H1 (cell line): ENCODE data around the gene GPATCH11. TPM values are rescaled to one million over a fixed set of nuclear protein-coding genes. Genes with fewer than 3 reads are reported as not detected.

Source experiments
- CTCF ChIA-PET: fragments of 300-600 bp; sonication (Branson Sonifier 250); formaldehyde crosslinking; loops from one replicate; lab custom pipeline; 2021; ENCODE audit not compliant: partially characterized antibody; lab: Charles Lee
- POLR2A ChIA-PET: fragments of 300-600 bp; sonication (Branson Sonifier 250); formaldehyde crosslinking; loops from one replicate; lab custom pipeline; 2021; ENCODE audit warnings: inconsistent platforms; ENCODE audit not compliant: partially characterized antibody; lab: Charles Lee
- DNase-seq, 2 experiments: peaks; one replicate each; pipeline versions ENCODE4 v3.0.0 to v3.0.0-alpha.2; 2010 to 2022; ENCODE audit warnings: low spot score in 2 of 2, low read depth in 1 of 2, mixed read lengths in 1 of 2
- FAIRE-seq: peaks from 2 replicates; lab custom pipeline; 2011; peaks lifted over from hg19 to GRCh38; lab: Jason Lieb, UNC
- H2AFZ ChIP-seq: 2 replicates; pipeline ENCODE4 v1.8.1; 2012; ENCODE audit warnings: low read length, inconsistent platforms
- H2AK5ac ChIP-seq: 2 replicates; pipeline ENCODE4 v1.6.1; 2013; ENCODE audit warnings: low read depth, low read length
- H2BK120ac ChIP-seq: replicated peaks from 2 replicates; pipeline ENCODE3; 2013; ENCODE audit warnings: low read depth, low read length, inconsistent platforms
- H2BK12ac ChIP-seq: 2 replicates; pipeline ENCODE4 v1.6.1; 2013; ENCODE audit warnings: low read depth, low read length
- H2BK15ac ChIP-seq: 2 replicates; pipeline ENCODE4 v1.6.1; 2013; ENCODE audit warnings: low read length
- H2BK20ac ChIP-seq: 2 replicates; pipeline ENCODE4 v1.6.1; 2013; ENCODE audit warnings: low read length
- H2BK5ac ChIP-seq: 2 replicates; pipeline ENCODE4 v1.6.1; 2013; ENCODE audit warnings: low read depth, low read length
- H3K14ac ChIP-seq: 2 replicates; pipeline ENCODE4 v1.6.1; 2013; ENCODE audit warnings: inconsistent platforms; ENCODE audit not compliant: insufficient read length
- H3K18ac ChIP-seq: 2 replicates; pipeline ENCODE4 v1.6.1; 2013; ENCODE audit warnings: low read length; ENCODE audit errors: extremely low read depth
- H3K23ac ChIP-seq: 2 replicates; pipeline ENCODE4 v1.6.1; 2013; ENCODE audit warnings: inconsistent platforms; ENCODE audit not compliant: insufficient read length
- H3K23me2 ChIP-seq: 2 replicates; pipeline ENCODE4 v1.6.1; 2013; ENCODE audit warnings: low read depth, low read length
- H3K27ac ChIP-seq: 2 replicates; pipeline ENCODE4 v1.6.1; 2011; ENCODE audit warnings: low read depth, low read length, inconsistent platforms
- H3K27me3 ChIP-seq, 4 experiments: replicated peaks in 1 of 4; 1 replicate in 1 of 4; 2 replicates in 3 of 4; pipeline versions ENCODE4 v1.6.1 to v1.8.1; 2011 to 2013; ENCODE audit warnings: low read length in 3 of 4, mild to moderate bottlenecking in 3 of 4, inconsistent platforms in 2 of 4, mixed read lengths in 2 of 4, moderate library complexity in 1 of 4; ENCODE audit not compliant: control insufficient read depth in 3 of 4, insufficient read depth in 3 of 4; ENCODE audit errors: extremely low read depth in 1 of 4
- H3K36me3 ChIP-seq, 4 experiments: 2 replicates each; pipeline versions ENCODE4 v1.6.1 to v1.8.1; 2011 to 2013; ENCODE audit warnings: mild to moderate bottlenecking in 4 of 4, low read length in 3 of 4, moderate library complexity in 2 of 4, control low read depth in 1 of 4, inconsistent platforms in 1 of 4; ENCODE audit not compliant: insufficient read depth in 4 of 4, control insufficient read depth in 2 of 4
- H3K4ac ChIP-seq: replicated peaks from 2 replicates; pipeline ENCODE3; 2013; ENCODE audit warnings: low read length, low read depth, mixed read lengths, inconsistent platforms; ENCODE audit not compliant: insufficient read length
- H3K4me1 ChIP-seq, 4 experiments: replicated peaks in 1 of 4; 1 replicate in 1 of 4; 2 replicates in 3 of 4; pipeline versions ENCODE4 v1.6.1 to v1.8.1; 2011 to 2013; ENCODE audit warnings: low read length in 3 of 4, inconsistent platforms in 2 of 4, mixed read lengths in 1 of 4; ENCODE audit not compliant: insufficient read depth in 4 of 4, control insufficient read depth in 3 of 4
- H3K4me2 ChIP-seq, 2 experiments: 2 replicates each; pipeline versions ENCODE4 v1.6.1 to v1.8.1; 2011 to 2013; ENCODE audit warnings: low read depth in 2 of 2, low read length in 2 of 2, control low read depth in 1 of 2, inconsistent platforms in 1 of 2, mild to moderate bottlenecking in 1 of 2; ENCODE audit not compliant: insufficient read depth in 1 of 2
- H3K4me3 ChIP-seq, 4 experiments: fragments of 200-600, 300-600 bp in 1 of 4; sonication (generic), shearing (Covaris generic), sonication (Bioruptor Twin) in 1 of 4; 2 replicates each; pipeline versions ENCODE4 v1.5.1 to v1.8.1; 2011 to 2016; ENCODE audit warnings: low read length in 4 of 4, low read depth in 3 of 4, control low read depth in 2 of 4, inconsistent platforms in 2 of 4, mild to moderate bottlenecking in 2 of 4, mixed read lengths in 1 of 4, moderate library complexity in 1 of 4; ENCODE audit not compliant: insufficient read depth in 2 of 4; ENCODE audit errors: extremely low read depth in 1 of 4
- H3K56ac ChIP-seq: replicated peaks from 2 replicates; pipeline ENCODE3; 2013; ENCODE audit warnings: low read depth, mild to moderate bottlenecking, mixed read lengths, low read length, inconsistent platforms; ENCODE audit not compliant: insufficient read length
- H3K79me1 ChIP-seq: 2 replicates; pipeline ENCODE4 v1.6.1; 2013; ENCODE audit warnings: low read depth, low read length, control low read depth
- H3K79me2 ChIP-seq, 2 experiments: 2 replicates each; pipeline versions ENCODE4 v1.6.1 to v1.8.1; 2012 to 2013; ENCODE audit warnings: low read length in 2 of 2, mild to moderate bottlenecking in 2 of 2, inconsistent platforms in 1 of 2; ENCODE audit not compliant: insufficient read depth in 2 of 2, control insufficient read depth in 1 of 2
- H3K9ac ChIP-seq, 4 experiments: replicated peaks in 1 of 4; 1 replicate in 1 of 4; 2 replicates in 3 of 4; pipeline versions ENCODE4 v1.6.1 to v1.8.1; 2011 to 2013; ENCODE audit warnings: low read depth in 3 of 4, low read length in 3 of 4, control low read depth in 2 of 4, mild to moderate bottlenecking in 2 of 4, moderate library complexity in 2 of 4, inconsistent platforms in 1 of 4; ENCODE audit errors: extremely low read depth in 1 of 4
- H3K9me3 ChIP-seq, 2 experiments: 2 replicates each; pipeline versions ENCODE4 v1.6.1 to v1.8.1; 2012 to 2013; ENCODE audit warnings: mild to moderate bottlenecking in 2 of 2, moderate library complexity in 2 of 2, control low read depth in 1 of 2, inconsistent platforms in 1 of 2, low read depth in 1 of 2, low read length in 1 of 2, mixed read lengths in 1 of 2; ENCODE audit not compliant: insufficient read depth in 2 of 2
- H4K20me1 ChIP-seq, 2 experiments: replicated peaks in 1 of 2; 2 replicates each; pipeline versions ENCODE3 to v1.8.1; 2011 to 2013; ENCODE audit warnings: inconsistent platforms in 2 of 2, low read length in 2 of 2, mild to moderate bottlenecking in 1 of 2; ENCODE audit not compliant: insufficient read depth in 2 of 2, control insufficient read depth in 1 of 2
- H4K5ac ChIP-seq: 2 replicates; pipeline ENCODE4 v1.6.1; 2013; ENCODE audit warnings: low read length, low read depth, mixed read lengths, inconsistent platforms; ENCODE audit not compliant: insufficient read length
- H4K8ac ChIP-seq: 2 replicates; pipeline ENCODE4 v1.8.0; 2013; ENCODE audit warnings: mild to moderate bottlenecking, moderate library complexity, low read length, inconsistent platforms; ENCODE audit not compliant: insufficient read depth; ENCODE audit errors: extremely low read depth
- H4K91ac ChIP-seq: replicated peaks from 2 replicates; pipeline ENCODE3; 2013; ENCODE audit warnings: low read length, mixed read lengths, inconsistent platforms; ENCODE audit not compliant: insufficient read length
- CHD2 ChIP-seq: IDR thresholded peaks from 2 replicates; pipeline ENCODE4 v1.6.1; 2012; ENCODE audit warnings: low read length, improper control_type of control experiment
- CREB1 ChIP-seq: IDR thresholded peaks from 2 replicates; pipeline ENCODE4 v1.6.1; 2012; ENCODE audit warnings: inconsistent platforms
- EZH2 ChIP-seq: fragments of 200-600 bp; sonication (generic); IDR thresholded peaks from 2 replicates; pipeline ENCODE4 v1.7.1; 2012; ENCODE audit warnings: low read depth, mild to moderate bottlenecking, moderate library complexity, low read length, inconsistent platforms; ENCODE audit not compliant: severe bottlenecking
- JUND ChIP-seq: IDR thresholded peaks from 2 replicates; pipeline ENCODE4 v1.6.1; 2011; ENCODE audit warnings: mild to moderate bottlenecking, improper control_type of control experiment, low read length
- KDM1A ChIP-seq: fragments of 200-600, 300-600 bp; sonication (generic); IDR thresholded peaks from 2 replicates; pipeline ENCODE4 v1.7.1; 2016; ENCODE audit warnings: mild to moderate bottlenecking, low read length, borderline replicate concordance
- NRF1 ChIP-seq: IDR thresholded peaks from 2 replicates; pipeline ENCODE4 v1.6.1; 2011; ENCODE audit warnings: mild to moderate bottlenecking, low read depth, low read length, improper control_type of control experiment
- POU5F1 ChIP-seq: IDR thresholded peaks from 2 replicates; pipeline ENCODE4 v1.6.1; 2011; ENCODE audit warnings: low read depth, mild to moderate bottlenecking, low read length, moderate library complexity
- RBBP5 ChIP-seq: IDR thresholded peaks from 2 replicates; pipeline ENCODE4 v1.7.1; 2012; ENCODE audit warnings: low read depth, mild to moderate bottlenecking, inconsistent platforms, low read length, moderate library complexity, borderline replicate concordance
- SP1 ChIP-seq: IDR thresholded peaks from 2 replicates; pipeline ENCODE4 v1.6.1; 2011; ENCODE audit warnings: low read depth, low read length
- WGBS, 2 experiments: shearing (Covaris generic) in 1 of 2; methylation state at CpG; one replicate each; pipeline versions ENCODE4 v1.1.6 to v1.1.7; 2013 to 2015; ENCODE audit warnings: low lambda C conversion rate in 2 of 2, mixed read lengths in 2 of 2, inconsistent platforms in 1 of 2, low coverage in 1 of 2, missing lambda C conversion rate in 1 of 2; ENCODE audit not compliant: insufficient replicate concordance in 2 of 2, insufficient coverage in 1 of 2, insufficient read length in 1 of 2; ENCODE audit errors: extremely low coverage in 1 of 2, missing lambda C conversion rate in 1 of 2; 5-methylcytosine and 5-hydroxymethylcytosine counted together
- polyA plus RNA-seq, 7 experiments: library from polyadenylated mRNA; depleted of rRNA in 3 of 7; stranded (reverse) in 5 of 7; unstranded in 2 of 7; fragments of >200 nt in 5 of 7; fragments of 200-250 nt in 2 of 7; gene quantifications; 1 replicate in 5 of 7; 2 replicates in 1 of 7; 4 replicates in 1 of 7; pipeline versions ENCODE4 v1.2.1 to v1.2.3, GENCODE V29; 2011 to 2013; ENCODE audit warnings: missing spikeins in 2 of 7, mixed read lengths in 2 of 7
- total RNA-seq: library from RNA; stranded (reverse); fragmentation: NEBNext Ultra II Directional; extraction: Animal tissue kit (Norgen Biotek cat#: 25700); gene quantifications from 2 replicates; pipeline ENCODE4 v1.2.1, GENCODE V29; 2021
- TF ChIP-seq, protein P1 (sequence below): IDR thresholded peaks from 2 replicates; pipeline ENCODE4 v1.6.1; 2012; ENCODE audit warnings: low read length, inconsistent platforms

Gene GPATCH11
- total and polyA plus RNA-seq, 2 of the 8 experiments (the other 6 are each of a cell fraction or from before 2014, with no cell fraction given), result 0.60 to 3.4 TPM

- TF ChIP-seq KDM1A, result no peak
- TF ChIP-seq RBBP5, result no peak
- no peak for TF ChIP-seq NRF1
- TF ChIP-seq, protein P1, sequence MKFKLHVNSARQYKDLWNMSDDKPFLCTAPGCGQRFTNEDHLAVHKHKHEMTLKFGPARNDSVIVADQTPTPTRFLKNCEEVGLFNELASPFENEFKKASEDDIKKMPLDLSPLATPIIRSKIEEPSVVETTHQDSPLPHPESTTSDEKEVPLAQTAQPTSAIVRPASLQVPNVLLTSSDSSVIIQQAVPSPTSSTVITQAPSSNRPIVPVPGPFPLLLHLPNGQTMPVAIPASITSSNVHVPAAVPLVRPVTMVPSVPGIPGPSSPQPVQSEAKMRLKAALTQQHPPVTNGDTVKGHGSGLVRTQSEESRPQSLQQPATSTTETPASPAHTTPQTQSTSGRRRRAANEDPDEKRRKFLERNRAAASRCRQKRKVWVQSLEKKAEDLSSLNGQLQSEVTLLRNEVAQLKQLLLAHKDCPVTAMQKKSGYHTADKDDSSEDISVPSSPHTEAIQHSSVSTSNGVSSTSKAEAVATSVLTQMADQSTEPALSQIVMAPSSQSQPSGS, result no peak
- no peak for TF ChIP-seq CREB1
- TF ChIP-seq CHD2, result no peak
- no peak for TF ChIP-seq JUND
- TF ChIP-seq SP1, result no peak
- no peak for TF ChIP-seq POU5F1
- no peak for TF ChIP-seq EZH2
- TF ChIP-seq, all 59 proteins: peak for 0
Observed at GRCh38 chr2:37091873-37092272, 7.6 kb downstream of the GPATCH11 start.

More at GRCh38 chr2:37091873-37092272, 7.6 kb downstream of the GPATCH11 start:
- no peak overlapping the region for H3K4ac ChIP-seq
- H2BK15ac ChIP-seq, result no peak overlapping the region
- H3K18ac ChIP-seq, result no peak overlapping the region
- no peaks in the 10 kb centered on the region for H3K79me1 ChIP-seq
- no peaks in the 10 kb centered on the region for H3K9me3 ChIP-seq
- no peak overlapping the region for H2BK12ac ChIP-seq
- no peak overlapping the region for H4K91ac ChIP-seq
- H2BK20ac ChIP-seq, result no peak overlapping the region
- H3K4me2 ChIP-seq, result no peak overlapping the region
- no peak overlapping the region for H3K14ac ChIP-seq
- no peak overlapping the region for H3K27ac ChIP-seq
- no peak overlapping the region for H3K4me3 ChIP-seq
- no peaks in the 10 kb centered on the region for H3K27me3 ChIP-seq
- no peak overlapping the region for H2BK5ac ChIP-seq
- no peak overlapping the region for H3K23ac ChIP-seq
- peaks cover 0 to 3% (median under 1%) of the 10 kb centered on the region in 4 experiments; a peak in 2 of 8 replicates for H3K36me3 ChIP-seq
- WGBS, 2 experiments, result 85% methylated on average over 5 of the region's 5 CpGs; no CpG with 5 or more reads in 1 of the 2 experiments
- no peaks in the 10 kb centered on the region for H3K79me2 ChIP-seq
- no peak overlapping the region for H2AK5ac ChIP-seq
- POLR2A ChIA-PET, result no interaction called here
- H3K4me1 ChIP-seq, result no peaks in the 10 kb centered on the region
- H2AFZ ChIP-seq, result no peak overlapping the region
- peaks cover 0 to 1% of the 10 kb centered on the region in 2 experiments for H4K20me1 ChIP-seq
- H2BK120ac ChIP-seq, result no peak overlapping the region
- DNase-seq, result no peak
- H3K56ac ChIP-seq, result no peak overlapping the region
- CTCF ChIA-PET, result interaction anchor here (0.8 to 1.4 kb wide), 2 partner anchors 49 to 77 kb away, joined by 4 to 5 read pairs; no protein-coding TSS in a partner anchor
- no peaks in the 10 kb centered on the region for H3K23me2 ChIP-seq
- no peak overlapping the region for H4K5ac ChIP-seq
- no peak for FAIRE-seq
- H4K8ac ChIP-seq, result no peak overlapping the region
- H3K9ac ChIP-seq, result no peak overlapping the region
